ENCODE data around the gene LGALS4.

GRCh38 chr19:38816131-38816750, 3.5 kb upstream of the LGALS4 start:
- TF ChIP-seq CTCF (IDR thresholded peaks at IDR 0.05; ENCODE audit: borderline replicate concordance, extremely low read depth, low read length, poor library complexity, severe bottlenecking), result no peak
- no peak for TF ChIP-seq EZH2 (IDR thresholded peaks at IDR 0.05; ENCODE audit: borderline replicate concordance, low read depth, low read length, severe bottlenecking)

Measured in DND-41 (cell line).